Activated CD4-positive, alpha-beta T cell treated with anti-CD3 and anti-CD28 coated beads, Interleukin-2, amount 50 U/mL, for 48 hours (primary cell): ENCODE measurements around the gene MAGEH1.

ENCODE experiments used
- DNase-seq, 2 experiments: peaks; one replicate each; pipeline ENCODE4 v3.0.0-alpha.2; 2020

MAGEH1 gene

DNA sequence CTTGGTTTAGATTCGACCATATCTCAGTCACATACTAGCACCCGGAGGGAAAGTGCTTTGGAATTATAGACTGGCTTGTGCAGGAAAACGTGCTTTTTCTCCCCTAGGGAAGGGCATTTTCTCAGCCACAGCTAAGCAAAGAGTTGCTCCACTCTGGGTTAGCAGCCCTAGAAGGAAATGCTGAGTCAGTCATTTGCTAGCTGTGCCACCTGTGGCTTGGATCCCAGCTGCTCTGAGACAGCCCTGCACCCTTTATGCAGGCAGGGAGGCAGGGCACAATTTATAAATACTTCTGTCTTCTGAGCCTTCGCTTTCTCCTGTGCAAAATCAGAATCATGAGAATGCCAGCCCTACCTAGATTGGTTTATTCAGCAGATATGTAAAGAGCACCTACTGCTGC is 39.0 kb downstream of the MAGEH1 start:
- DNase-seq = no peak
